ENCODE measurements around the gene DCP1B.

Gene DCP1B

DNA sequence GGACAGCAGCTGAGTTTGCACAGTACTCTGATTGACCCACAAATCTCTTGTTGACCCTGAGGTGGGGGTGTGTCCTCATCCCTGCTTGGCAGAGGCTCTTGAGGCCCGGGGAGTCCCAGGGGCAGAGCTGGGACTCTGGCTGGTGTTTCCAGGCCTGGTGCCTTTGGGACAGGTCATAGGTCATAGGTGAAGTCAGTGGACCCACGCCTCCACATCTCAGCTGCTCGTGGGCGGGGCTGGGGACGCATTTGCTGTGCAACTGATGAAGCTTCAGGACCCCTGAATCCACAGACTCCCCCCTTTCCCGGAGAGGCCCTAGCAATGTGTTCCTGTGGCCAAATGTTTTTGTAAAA, 85.4 kb downstream of the DCP1B start:
- H3K27ac Mint-ChIP-seq = no peak overlapping the region
- DNase-seq = no peak
- CTCF ChIA-PET = interaction anchor here (1.2 to 1.8 kb wide), 4 partner anchors 21 to 284 kb away, joined by 3 to 10 read pairs (median 3); no protein-coding TSS in a partner anchor

DNA sequence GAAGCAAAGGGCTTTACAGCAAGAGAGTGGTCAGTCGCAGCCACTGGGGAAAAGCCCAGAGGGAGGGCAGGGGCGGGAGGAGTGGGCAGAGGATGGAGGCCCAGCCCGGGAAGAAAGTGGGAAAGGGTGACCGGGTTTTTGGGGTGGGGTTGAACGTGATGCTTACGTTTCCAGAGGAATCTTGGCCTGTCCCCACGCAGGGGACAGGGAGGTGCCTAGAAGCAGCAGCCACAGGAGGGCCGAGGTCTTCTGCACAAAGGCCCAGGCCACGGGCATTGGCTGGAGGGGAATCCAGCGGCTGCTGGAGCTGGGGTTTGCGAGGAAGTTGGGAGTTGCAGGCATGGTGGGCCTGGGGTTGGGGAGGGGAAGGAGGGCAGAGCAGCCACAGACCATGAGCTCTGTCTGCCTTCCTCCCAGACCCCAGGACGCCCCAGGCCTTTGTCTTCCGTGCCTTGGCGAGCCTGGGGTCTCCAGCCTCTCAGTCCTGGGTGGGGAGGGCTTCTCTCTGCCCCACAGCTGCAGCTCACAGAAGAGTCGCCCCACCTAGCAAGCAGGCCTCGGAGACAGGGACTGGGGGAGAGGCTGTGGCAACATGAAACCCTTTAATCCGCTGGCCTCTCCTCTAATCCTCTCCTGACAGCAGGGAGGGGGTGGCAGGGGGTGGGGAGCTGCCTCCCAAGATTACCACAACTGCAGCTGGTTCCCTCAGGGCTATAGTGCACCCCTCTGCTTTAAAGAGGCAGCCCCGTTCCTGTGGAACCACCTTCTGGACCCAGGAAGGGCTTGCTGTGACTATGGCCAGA, 86.0 kb downstream of the DCP1B start, which contains the start of gene CACNA2D4:
CACNA2D4 (minus strand) TSS at position 572 of the 803 bp plus-strand sequence; CDS start at position 393, 179 bp downstream.
- H3K4me1 Mint-ChIP-seq = peaks cover 31% of the 10 kb centered on the region
- no peak for DNase-seq
- peaks cover 51% of the 10 kb centered on the region for H3K27me3 Mint-ChIP-seq
- peaks cover 2% of the 10 kb centered on the region for H3K9me3 Mint-ChIP-seq
- CTCF ChIA-PET = interaction anchor here (1.2 to 1.8 kb wide), 3 partner anchors 22 to 284 kb away, joined by 3 to 10 read pairs (median 3); no protein-coding TSS in a partner anchor
- no peak within 1 kb of the TSS for H3K4me3 Mint-ChIP-seq
- H3K36me3 Mint-ChIP-seq = peaks cover 7% of the 10 kb centered on the region
- no peak within 1 kb of the TSS for H3K27ac Mint-ChIP-seq

More for the DNA sequence above, 85.4 kb downstream of the DCP1B start:
- peaks cover 35% of the 10 kb centered on the region for H3K4me1 Mint-ChIP-seq
- peaks cover 48% of the 10 kb centered on the region for H3K27me3 Mint-ChIP-seq
- peaks cover 7% of the 10 kb centered on the region for H3K36me3 Mint-ChIP-seq
- H3K9me3 Mint-ChIP-seq = peaks cover 2% of the 10 kb centered on the region
- H3K4me3 Mint-ChIP-seq = no peak overlapping the region

DNA sequence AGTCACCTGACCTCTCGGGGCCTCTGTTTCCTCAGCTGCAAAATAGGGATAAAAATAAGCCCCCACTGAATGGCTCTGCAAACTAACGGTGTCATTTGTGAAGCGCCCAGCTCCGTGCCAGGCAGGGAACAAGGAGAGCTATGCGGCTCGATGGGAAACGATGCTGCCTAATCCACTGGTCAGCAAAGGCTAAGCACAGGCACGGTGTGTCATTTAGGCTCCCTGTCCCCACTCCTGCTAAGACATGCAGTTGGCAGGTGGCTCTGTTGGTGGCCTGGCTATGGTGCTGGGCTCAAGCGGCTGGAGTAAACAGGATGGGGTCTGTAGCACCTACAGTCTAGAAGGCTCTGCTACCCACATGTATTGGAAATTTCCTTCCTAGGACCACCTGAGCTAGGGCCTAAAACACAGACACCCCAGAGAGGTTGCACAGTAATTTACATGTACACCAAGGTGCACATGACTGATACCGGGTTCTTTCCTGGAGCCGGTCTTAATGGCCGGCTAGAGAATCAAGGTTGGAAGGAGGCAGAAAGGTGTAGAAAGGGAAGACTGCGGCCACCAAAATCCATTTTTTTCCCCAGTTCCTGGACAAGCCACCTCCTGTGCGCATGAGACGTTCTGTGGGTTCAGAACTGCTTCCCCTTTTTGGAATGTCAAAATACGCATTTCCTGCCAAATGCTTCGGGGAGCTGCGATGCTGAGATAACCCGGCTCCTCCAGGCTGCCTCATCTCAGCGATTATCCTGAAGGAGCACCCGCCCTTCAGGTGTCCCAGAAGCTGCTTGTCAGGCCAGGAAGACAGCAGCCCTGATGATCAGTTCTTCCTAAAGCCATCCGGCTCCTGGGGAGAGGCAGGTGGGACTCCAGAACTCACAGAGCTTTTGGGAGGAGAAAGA, 86.8 kb downstream of the DCP1B start:
- H3K9me3 Mint-ChIP-seq = peaks cover 2% of the 10 kb centered on the region
- DNase-seq = peak; percentile 14
- peaks cover 31% of the 10 kb centered on the region for H3K4me1 Mint-ChIP-seq
- CTCF ChIA-PET = interaction anchor here (1.2 to 2.9 kb wide), 3 partner anchors 22 to 283 kb away, joined by 3 to 18 read pairs (median 10); no protein-coding TSS in a partner anchor
- H3K36me3 Mint-ChIP-seq = peaks cover 7% of the 10 kb centered on the region
- peak overlapping the region; percentile 69 for H3K27ac Mint-ChIP-seq
- H3K4me3 Mint-ChIP-seq = no peak overlapping the region
- H3K27me3 Mint-ChIP-seq = peaks cover 50% of the 10 kb centered on the region

DNA sequence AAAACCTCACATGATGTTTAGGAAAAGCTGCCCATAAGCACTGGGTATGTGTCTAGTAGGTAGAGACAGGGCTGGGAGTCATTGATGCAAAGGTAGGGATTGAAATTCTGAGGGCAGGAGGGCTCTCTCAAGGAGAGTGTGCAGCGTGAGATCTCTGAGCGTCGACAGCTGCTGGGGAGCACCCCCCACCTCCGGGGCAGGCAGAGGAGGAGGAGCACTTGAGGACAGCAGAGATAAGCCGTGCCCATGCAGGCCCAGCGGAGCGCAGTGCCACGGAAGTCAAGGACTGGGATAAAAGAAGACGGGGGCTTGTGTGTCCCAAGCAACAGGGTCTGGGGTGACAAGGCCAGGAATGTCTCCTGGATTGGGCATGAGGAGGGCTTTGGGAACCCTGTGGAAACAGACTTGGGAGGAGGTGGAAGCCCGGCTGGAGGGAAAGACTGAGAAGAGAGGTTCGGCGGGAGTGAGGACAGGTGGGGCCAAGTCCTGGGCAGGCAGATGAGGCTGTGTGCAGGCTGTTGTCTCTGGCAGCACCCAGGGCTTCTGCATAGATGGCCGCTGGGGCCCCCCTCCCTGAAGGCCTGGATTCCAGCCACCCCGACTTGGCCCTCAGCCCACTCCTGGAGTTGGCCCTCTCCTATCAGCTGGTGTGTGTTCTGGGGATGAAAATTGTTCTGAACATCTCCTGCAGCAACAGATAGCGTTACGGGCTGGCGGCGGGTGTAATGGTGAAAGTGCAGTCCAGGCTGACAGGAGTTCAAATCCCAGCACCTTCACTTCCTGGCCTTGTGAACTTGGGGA, 87.7 kb downstream of the DCP1B start:
- Mint-ChIP-seq H3K36me3 (peaks cover 7% of the 10 kb centered on the region), H3K27ac (peak overlapping the region; percentile 89), H3K27me3 (peaks cover 54% of the 10 kb centered on the region), H3K4me3 (no peak overlapping the region), H3K9me3 (peaks cover 2% of the 10 kb centered on the region), H3K4me1 (peaks cover 31% of the 10 kb centered on the region)
- CTCF ChIA-PET = interaction anchor here (2.9 kb wide), 1 partner anchor 23 kb away, joined by 18 read pairs; no protein-coding TSS in a partner anchor
- peak; percentile 15 for DNase-seq

DNA sequence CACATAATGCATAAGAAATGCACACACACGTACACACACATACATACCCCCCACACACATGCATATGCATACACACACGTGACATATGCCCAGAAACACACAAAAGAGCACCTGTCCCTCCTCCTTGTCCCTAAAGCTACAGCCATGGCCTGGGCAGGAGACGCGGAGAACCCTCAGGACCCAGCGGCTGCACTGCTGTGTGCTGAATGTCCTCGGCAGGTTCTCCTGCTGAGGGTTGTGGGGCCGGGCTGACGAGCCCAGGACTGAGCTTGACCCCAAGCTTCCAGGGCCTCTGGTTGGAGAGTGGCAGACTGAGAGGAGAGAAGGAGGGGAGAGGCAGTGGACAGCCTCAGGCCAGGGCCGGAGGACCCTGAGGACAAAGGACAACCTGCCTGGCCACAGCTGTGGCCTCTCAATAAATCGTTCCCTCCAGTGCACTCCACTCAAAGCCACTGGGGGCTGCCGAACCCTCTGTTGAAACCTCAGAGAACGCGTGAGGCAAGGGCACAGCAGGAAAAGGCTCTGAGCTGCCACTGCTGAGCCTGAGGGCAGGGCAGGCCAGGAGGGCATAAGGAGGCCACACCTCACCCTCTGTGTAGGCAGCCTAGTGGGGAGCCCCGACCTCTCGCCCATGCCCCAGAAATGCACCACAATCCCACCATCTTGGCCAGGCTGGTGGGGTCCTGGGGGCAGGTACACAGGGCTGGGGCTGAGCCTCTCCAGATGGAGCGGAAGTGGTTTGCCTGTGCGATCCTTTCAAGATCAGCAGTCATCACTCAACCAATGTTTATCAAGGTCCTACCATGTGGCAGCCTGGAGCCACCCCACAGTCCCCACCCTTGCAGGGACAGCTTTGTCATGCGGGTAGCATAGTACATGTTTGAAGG, 88.9 kb downstream of the DCP1B start:
- Mint-ChIP-seq H3K27me3 (peaks cover 45% of the 10 kb centered on the region), H3K9me3 (peaks cover 2% of the 10 kb centered on the region), H3K4me1 (peaks cover 31% of the 10 kb centered on the region), H3K27ac (peak overlapping the region; percentile 89), H3K4me3 (peak overlapping the region; percentile 6), H3K36me3 (peaks cover 7% of the 10 kb centered on the region)
- CTCF ChIA-PET = interaction anchor here (2.9 kb wide), 1 partner anchor 24 kb away, joined by 18 read pairs; no protein-coding TSS in a partner anchor
- peak; percentile 74 for DNase-seq

DNA sequence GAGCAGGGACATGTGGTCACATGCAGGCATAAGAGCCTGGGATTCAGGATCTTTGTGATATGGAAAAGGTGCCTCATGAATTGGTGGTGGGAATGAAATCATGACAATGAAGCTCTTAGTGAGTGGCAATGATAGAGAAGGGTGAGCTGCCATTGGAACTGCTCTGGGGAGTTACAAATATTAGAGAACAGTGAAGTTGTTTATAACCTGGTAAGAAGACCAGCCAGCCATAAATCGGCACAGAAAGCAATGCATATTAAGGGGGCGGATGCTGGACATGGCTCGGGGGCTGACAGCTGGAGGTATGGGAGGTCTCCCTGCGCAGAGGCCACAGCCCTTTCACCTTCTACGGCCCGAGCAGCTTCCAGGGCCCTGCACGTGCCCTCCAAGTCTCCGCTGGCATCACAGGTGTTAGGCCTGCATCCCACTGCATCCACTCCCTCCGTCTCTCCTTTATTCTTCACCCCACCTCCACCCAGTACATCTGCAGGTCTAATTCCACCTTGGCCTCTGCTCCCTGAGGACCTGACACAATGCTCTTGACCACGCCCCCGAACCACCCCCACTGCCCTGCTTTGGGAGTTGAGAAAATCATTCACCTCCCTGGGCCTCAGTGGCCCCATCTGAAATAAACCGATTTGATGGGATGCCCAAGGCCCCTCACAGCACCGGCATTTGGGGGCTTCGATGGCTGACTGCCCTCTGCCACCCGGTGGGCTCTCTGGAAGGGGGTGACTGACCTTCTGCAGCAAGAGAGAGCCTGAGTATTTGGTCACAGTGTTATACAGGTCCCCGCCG, 89.9 kb downstream of the DCP1B start:
- Mint-ChIP-seq H3K36me3 (peaks cover 7% of the 10 kb centered on the region), H3K27me3 (peaks cover 47% of the 10 kb centered on the region), H3K4me1 (peaks cover 31% of the 10 kb centered on the region), H3K9me3 (peaks cover 2% of the 10 kb centered on the region), H3K27ac (no peak overlapping the region), H3K4me3 (no peak overlapping the region)
- CTCF ChIA-PET = interaction anchor here (0.8 to 2.9 kb wide), 2 partner anchors 25 to 123 kb away, joined by 3 to 18 read pairs; no protein-coding TSS in a partner anchor
- DNase-seq = no peak

DNA sequence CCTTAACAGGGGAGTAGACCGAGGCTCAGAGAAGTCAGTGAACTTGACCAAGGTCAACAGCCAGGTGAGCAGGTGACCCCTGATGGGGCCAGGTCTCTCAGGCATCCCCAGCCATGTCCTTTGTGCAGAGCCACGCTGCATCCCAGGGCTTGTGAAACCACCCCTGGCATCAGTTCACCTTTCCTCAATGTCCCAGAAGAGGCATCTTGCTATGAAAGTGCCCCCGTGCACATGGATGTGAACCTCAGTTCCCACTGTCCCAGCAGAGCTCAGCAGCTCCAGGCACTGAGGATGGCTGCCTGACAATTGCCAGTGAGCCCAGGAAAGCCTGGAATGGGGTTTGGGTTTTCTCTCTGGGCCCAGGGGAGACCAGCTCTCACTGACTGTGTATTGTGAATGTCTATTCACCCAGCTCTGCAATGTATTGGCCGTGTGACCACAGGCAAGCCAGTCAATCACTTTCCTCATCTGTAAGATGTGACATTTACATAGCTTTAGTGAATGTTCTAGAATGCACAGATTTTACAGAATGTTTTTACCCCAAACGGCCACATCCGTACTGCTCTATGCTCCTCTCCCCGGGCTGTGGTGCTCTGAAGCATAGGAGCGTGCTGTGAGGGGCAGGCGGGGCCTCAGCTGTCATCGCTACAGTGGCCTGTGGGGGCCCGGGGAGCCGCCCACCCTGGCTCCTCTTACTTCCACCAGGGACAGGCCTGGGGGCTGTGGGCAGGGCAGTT, 90.7 kb downstream of the DCP1B start:
- H3K27ac Mint-ChIP-seq = no peak overlapping the region
- peak; percentile 13 for DNase-seq
- peaks cover 7% of the 10 kb centered on the region for H3K36me3 Mint-ChIP-seq
- peaks cover 47% of the 10 kb centered on the region for H3K27me3 Mint-ChIP-seq
- H3K9me3 Mint-ChIP-seq = peaks cover 2% of the 10 kb centered on the region
- no peak overlapping the region for H3K4me3 Mint-ChIP-seq
- CTCF ChIA-PET = interaction anchor here (0.8 kb wide), 1 partner anchor 123 kb away, joined by 3 read pairs; no protein-coding TSS in a partner anchor
- H3K4me1 Mint-ChIP-seq = peaks cover 31% of the 10 kb centered on the region

DNA sequence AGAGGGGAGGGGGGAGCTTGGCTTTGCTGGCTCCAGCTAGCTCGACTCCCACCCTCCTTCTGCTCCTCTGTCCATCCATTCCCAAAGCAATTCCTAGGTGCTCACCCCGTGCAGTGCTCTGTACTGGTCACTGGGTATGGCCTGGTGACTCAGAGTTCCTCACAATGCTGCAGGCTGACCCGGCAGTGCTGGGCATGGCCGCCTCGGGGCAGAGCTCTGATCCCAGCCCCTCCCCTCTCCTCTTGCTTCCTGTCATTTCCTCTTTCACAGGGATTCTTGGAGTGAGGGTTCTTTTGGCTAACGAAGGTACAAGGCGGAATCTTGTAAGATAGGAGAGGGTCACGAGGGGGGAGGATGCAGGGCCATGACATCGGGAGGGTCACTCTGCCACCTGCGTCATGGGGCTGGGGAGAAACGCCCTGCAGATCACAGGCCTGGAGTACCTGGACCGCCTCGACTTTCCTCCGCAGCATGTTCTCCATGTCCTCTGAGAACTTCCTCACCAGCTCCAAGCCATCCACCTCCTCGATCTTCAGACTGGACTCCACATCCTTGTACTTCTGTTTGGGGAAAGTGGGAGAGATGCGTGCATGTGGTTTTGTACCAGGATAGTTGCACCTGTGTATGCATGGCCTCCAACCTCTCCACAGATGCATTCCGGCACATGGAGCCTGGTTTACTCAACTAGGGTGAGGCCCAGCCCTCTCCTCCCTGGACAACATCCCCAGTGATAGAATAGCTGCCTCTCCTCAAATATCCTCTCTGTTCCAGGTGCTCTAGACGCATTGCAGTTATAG, 91.5 kb downstream of the DCP1B start:
- H3K27me3 Mint-ChIP-seq = peaks cover 46% of the 10 kb centered on the region
- no peak overlapping the region for H3K27ac Mint-ChIP-seq
- no peak overlapping the region for H3K4me3 Mint-ChIP-seq
- peaks cover 32% of the 10 kb centered on the region for H3K4me1 Mint-ChIP-seq
- peaks cover 3% of the 10 kb centered on the region for H3K9me3 Mint-ChIP-seq
- CTCF ChIA-PET = interaction anchor here (0.8 kb wide), 1 partner anchor 122 kb away, joined by 3 read pairs; no protein-coding TSS in a partner anchor
- no peak for DNase-seq
- peaks cover 8% of the 10 kb centered on the region for H3K36me3 Mint-ChIP-seq

DNA sequence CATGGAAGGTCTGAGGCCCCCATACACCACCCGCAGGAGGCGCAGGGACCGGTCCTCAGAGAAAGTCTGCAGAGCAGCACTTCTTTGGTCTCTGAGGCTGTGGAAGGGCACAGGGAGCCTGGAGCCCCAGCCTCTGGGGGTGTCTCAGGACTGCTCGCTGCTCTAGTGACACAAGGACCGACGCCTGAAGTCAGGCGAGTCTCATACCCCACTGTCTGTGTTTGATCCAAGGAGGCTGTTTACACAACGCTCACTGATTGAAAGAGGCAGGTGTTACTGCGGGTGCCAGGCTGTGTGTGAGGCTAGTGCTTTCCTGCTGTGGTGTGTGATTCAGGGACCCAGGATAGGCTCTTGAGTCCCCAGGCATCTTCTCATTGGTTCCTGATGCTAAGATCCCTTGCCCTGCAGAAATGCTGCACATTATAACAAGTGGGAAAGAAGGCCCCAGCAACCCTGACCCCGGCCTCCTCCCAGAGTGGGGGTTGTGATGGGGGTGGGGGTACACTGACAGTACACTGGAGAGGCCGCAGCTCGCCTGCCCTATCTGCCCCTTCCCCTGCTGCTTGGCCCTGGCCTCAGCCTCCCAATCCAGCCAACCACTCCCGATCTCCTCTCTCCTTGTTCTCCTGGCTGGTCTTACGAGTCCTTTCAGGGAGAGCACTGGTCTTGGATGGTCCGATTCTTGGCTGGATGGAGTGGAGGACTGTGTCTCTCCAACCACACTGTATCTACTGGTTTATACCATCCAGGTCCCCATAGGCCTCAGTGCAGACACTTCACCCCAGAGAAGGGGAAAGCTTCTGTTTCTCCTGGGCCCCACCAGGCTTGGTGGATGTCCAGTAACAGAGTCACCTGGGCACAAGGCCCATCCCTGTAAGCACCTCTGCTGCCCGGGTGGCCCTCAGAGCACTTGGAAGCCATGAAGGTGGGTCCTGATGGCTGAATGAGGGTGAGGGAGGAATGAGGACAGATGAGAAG, 92.4 kb downstream of the DCP1B start:
- Mint-ChIP-seq H3K36me3 (peaks cover 8% of the 10 kb centered on the region), H3K9me3 (peaks cover 7% of the 10 kb centered on the region), H3K4me1 (peaks cover 27% of the 10 kb centered on the region), H3K4me3 (no peak overlapping the region), H3K27ac (no peak overlapping the region), H3K27me3 (peaks cover 46% of the 10 kb centered on the region)
- DNase-seq = no peak
- CTCF ChIA-PET = no interaction called here

DNA sequence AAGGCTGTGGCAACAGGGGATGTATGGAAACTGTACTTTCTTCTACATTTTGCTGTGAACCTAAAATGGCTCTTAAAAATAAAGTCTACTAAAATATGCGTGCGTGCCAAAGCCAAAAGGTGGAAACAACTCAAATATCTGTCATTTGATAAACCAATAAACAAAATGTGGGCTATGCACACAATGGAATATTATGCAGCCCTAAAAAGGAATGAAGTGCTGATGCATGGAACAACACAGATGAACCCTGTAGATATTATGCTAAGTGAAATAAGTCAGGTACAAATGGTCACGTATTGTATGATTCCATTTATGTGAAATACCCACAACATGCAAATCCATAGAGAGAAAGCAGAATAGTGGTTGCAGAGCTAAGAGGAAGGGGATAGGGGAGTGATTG, 93.8 kb downstream of the DCP1B start:
- peaks cover 1% of the 10 kb centered on the region for H3K36me3 Mint-ChIP-seq
- peaks cover 15% of the 10 kb centered on the region for H3K9me3 Mint-ChIP-seq
- no peak overlapping the region for H3K4me3 Mint-ChIP-seq
- H3K27me3 Mint-ChIP-seq = peaks cover 44% of the 10 kb centered on the region
- H3K4me1 Mint-ChIP-seq = peaks cover 13% of the 10 kb centered on the region
- H3K27ac Mint-ChIP-seq = no peak overlapping the region
- no peak for DNase-seq
- CTCF ChIA-PET = no interaction called here

All from activated naive CD4-positive, alpha-beta T cell treated with anti-CD3 and anti-CD28 coated beads, Interleukin-2, amount 10 ng/mL, durations not matched to agents 7 days and 5 days (primary cell).